Measurements from ENCODE around the gene RAMACL. TPM values are rescaled to one million over a fixed set of nuclear protein-coding genes. Genes with fewer than 3 reads are reported as not detected.

RAMACL gene
- total and polyA plus RNA-seq, 2 of the 4 experiments (the other 2 are of a cell fraction): 0.46 to 0.90 TPM

GRCh38 chr6:166589786-166590574 is 3.5 kb upstream of the RAMACL start:
- ChIA-PET POLR2A (ENCODE audit: unreplicated experiment) (no interaction called here), CTCF (no interaction called here)
- BruUV-seq (replicated peaks): no TSS peak
- Histone ChIP-seq H2AK5ac (ENCODE audit: low read depth, low read length) (peak overlapping the region; percentile 69), H3K56ac (ENCODE audit: extremely low read depth, insufficient read depth, low read length) (no peak overlapping the region), H4K8ac (ENCODE audit: low read depth in 2 of 2, low read length in 2 of 2) (peak overlapping the region in 1 of 2 experiments; percentile 49; a peak in 1 of 4 replicates), H3K9me3 (ENCODE audit: control insufficient read depth, insufficient read depth, low read length) (no peaks in the 10 kb centered on the region), H3K79me1 (ENCODE audit: low read depth in 1 of 2, low read length in 2 of 2) (peaks cover 44 to 64% of the 10 kb centered on the region in 2 experiments; a peak in 3 of 4 replicates), H2AK9ac (replicated peaks; ENCODE audit: low read depth, low read length, poor library complexity) (no peak overlapping the region), H3K9ac (ENCODE audit: low read depth, low read length) (no peak overlapping the region), H3K4me1 (ENCODE audit: control insufficient read depth, insufficient read depth, low read length) (peaks cover 28% of the 10 kb centered on the region), H2BK20ac (ENCODE audit: low read depth, low read length) (no peak overlapping the region), H3K14ac (replicated peaks; ENCODE audit: low read depth, low read length) (peak overlapping the region; percentile 49), H3K23ac (ENCODE audit: low read depth, low read length) (peak overlapping the region; percentile 10; the same call in 1 of the 2 replicates), H3K4me3 (ENCODE audit: insufficient read depth, low read depth, low read length) (no peak overlapping the region), H2BK15ac (ENCODE audit: low read depth, low read length) (0 out of 3 replicates have a peak overlapping the region, but pooled peaks have one; percentile 38), H2BK5ac (ENCODE audit: low read depth, low read length, poor library complexity, severe bottlenecking) (no peak overlapping the region), H3K36me3 (ENCODE audit: control insufficient read depth, insufficient read depth, low read length) (peaks cover 10% of the 10 kb centered on the region; the same call in 1 of the 2 replicates), H2AFZ (replicated peaks; ENCODE audit: low read length, poor library complexity) (no peak overlapping the region), H3K4me2 (ENCODE audit: low read depth, low read length) (no peak overlapping the region), H3K27me3 (ENCODE audit: control insufficient read depth, insufficient read depth, low read length) (no peaks in the 10 kb centered on the region), H4K20me1 (ENCODE audit: insufficient read depth, low read length) (peaks cover 29% of the 10 kb centered on the region; the same call in 1 of the 2 replicates), H4K5ac (ENCODE audit: low read depth, low read length) (peak overlapping the region; percentile 0; the same call in 1 of the 2 replicates), H3K27ac (ENCODE audit: insufficient read depth, low read length) (no peak overlapping the region), H3K18ac (ENCODE audit: low read depth, low read length) (peak overlapping the region; percentile 17; the same call in 1 of the 2 replicates), H3K4ac (ENCODE audit: low read depth, low read length) (peak overlapping the region; percentile 24; the same call in 1 of the 2 replicates), H2BK120ac (ENCODE audit: low read depth, low read length) (no peak overlapping the region), H3K9me1 (ENCODE audit: insufficient read depth, low read length) (peaks cover 14% of the 10 kb centered on the region; the same call in 1 of the 2 replicates), H4K91ac (ENCODE audit: insufficient read depth, low read depth, low read length) (no peak overlapping the region; the same call in 1 of the 2 replicates)
- in situ Hi-C loops (cut with MboI; ENCODE audit: low sequenced_read_pairs): no loop called here
- TF ChIP-seq CHD1 (IDR thresholded peaks at IDR 0.05; ENCODE audit: low read depth, low read length) (no peak), BHLHE40 (IDR thresholded peaks at IDR 0.05; ENCODE audit: low read depth, low read length) (no peak)
- DNase-seq (no peak), ATAC-seq (ENCODE audit: low read depth) (no peak)
- dilution Hi-C loops (cut with HindIII; ENCODE audit: low sequenced_read_pairs, unreplicated experiment): no loop called here
- WGBS, 2 experiments (ENCODE audit: extremely low coverage in 2 of 2, insufficient read length in 1 of 2): 93% methylated on average over 3 of the region's 8 CpGs; no CpG with 5 or more reads in 1 of the 2 experiments
- intact Hi-C loops (cut with micrococcal nuclease): no loop called here

Data from IMR-90 (cell line).